Esophagus (tissue), 2 donors: Measurements from ENCODE around the gene RAI1. TPM values are rescaled to one million over a fixed set of nuclear protein-coding genes. Genes with fewer than 3 reads are reported as not detected.

Source experiments
- H3K27ac ChIP-seq, 2 donors: one replicate each; pipeline ENCODE4 v1.5.1; 2013; ENCODE audit warnings: low read depth in 2 of 2, mild to moderate bottlenecking in 2 of 2, inconsistent platforms in 1 of 2, low read length in 1 of 2, moderate library complexity in 1 of 2
- H3K27me3 ChIP-seq, 2 donors: one replicate each; pipeline ENCODE4 v1.6.1; 2013; ENCODE audit warnings: low read length in 2 of 2, control low read depth in 1 of 2, mild to moderate bottlenecking in 1 of 2; ENCODE audit not compliant: insufficient read depth in 2 of 2, control insufficient read depth in 1 of 2
- H3K36me3 ChIP-seq, 2 donors: one replicate each; pipeline ENCODE4 v1.6.1; 2013; ENCODE audit warnings: low read length in 1 of 2; ENCODE audit not compliant: control insufficient read depth in 2 of 2, insufficient read depth in 2 of 2
- H3K4me1 ChIP-seq, 2 donors: one replicate each; pipeline ENCODE4 v1.6.1; 2013; ENCODE audit warnings: low read length in 1 of 2; ENCODE audit not compliant: control insufficient read depth in 2 of 2, insufficient read depth in 2 of 2
- H3K4me3 ChIP-seq, 2 donors: one replicate each; pipeline ENCODE4 v1.5.1; 2013; ENCODE audit warnings: low read length in 2 of 2, mild to moderate bottlenecking in 2 of 2, low read depth in 1 of 2, moderate library complexity in 1 of 2
- H3K9me3 ChIP-seq, 2 donors: one replicate each; pipeline ENCODE4 v1.6.1; 2013; ENCODE audit warnings: mild to moderate bottlenecking in 2 of 2, low read depth in 1 of 2, low read length in 1 of 2, moderate library complexity in 1 of 2; ENCODE audit not compliant: control insufficient read depth in 2 of 2, insufficient read depth in 1 of 2
- WGBS, 2 donors: extraction: QIAGEN DNeasy Blood & Tissue Kit; methylation state at CpG; one replicate each; pipeline ENCODE4 v1.1.7; 2013; 5-methylcytosine and 5-hydroxymethylcytosine counted together
- polyA plus RNA-seq, 2 donors: library from polyadenylated mRNA; stranded (reverse); fragments of 200-250 nt; gene quantifications; one replicate each; pipeline ENCODE4 v1.2.3, GENCODE V29; 2013
- donor health status: healthy with polysubstance abuse.
- donor health status: Bipolar disorder and iron deficiency.

The RAI1 gene
- polyA plus RNA-seq, 2 donors: 10.7 to 14.4 TPM

DNA sequence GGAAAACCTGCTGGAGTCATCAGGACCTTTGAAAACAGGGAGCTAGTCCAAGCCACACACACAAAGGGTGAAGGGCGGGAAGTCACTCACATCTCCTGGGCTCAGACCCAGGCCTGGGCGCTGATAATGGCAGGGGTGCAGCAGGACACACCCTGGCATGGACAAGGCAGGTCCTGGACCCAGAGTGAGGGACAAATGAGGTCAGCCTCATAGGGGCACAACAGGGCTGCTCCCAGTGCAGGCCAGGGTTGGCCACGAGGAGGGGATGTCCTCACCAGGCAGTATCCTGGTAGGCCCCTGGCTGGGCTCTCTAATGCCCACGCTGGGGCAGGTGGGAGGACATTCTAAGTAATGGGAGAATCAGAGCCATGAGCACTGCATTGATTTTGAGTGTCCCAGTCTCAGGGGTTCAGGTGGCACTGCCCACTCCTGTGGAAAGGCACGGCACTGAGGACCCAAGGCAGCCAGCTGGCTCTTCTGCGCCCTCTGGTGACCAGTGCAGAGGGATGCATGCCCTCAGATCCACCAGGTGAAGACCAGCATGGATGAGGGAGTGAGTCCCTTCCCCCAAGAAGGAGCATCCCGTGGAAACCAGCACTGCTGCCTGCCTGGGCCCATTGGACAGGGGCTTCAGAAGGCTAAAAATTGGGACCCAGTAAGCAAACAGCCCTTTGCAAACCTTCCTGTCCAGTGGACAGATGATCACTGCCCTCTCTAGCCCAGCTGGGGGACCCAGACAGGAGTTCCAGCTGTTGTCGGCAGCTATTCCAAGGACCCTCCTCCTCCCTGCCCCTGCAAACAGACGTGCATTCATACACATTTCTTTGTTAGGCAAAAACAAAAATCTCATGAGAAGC, 178.9 kb downstream of the RAI1 start:
- peaks cover 3% of the 10 kb centered on the region in 2 donors for H3K4me1 ChIP-seq
- H3K36me3 ChIP-seq: peaks cover 0 to 12% of the 10 kb centered on the region in 2 donors

GRCh38 chr17:17860766-17861107, 179.5 kb downstream of the RAI1 start:
- Histone ChIP-seq H3K36me3 (peaks cover 0 to 12% of the 10 kb centered on the region in 2 donors), H3K27ac (no peak overlapping the region), H3K9me3 (no peaks in the 10 kb centered on the region), H3K4me1 (peaks cover 0 to 3% of the 10 kb centered on the region in 2 donors), H3K4me3 (no peak overlapping the region), H3K27me3 (no peaks in the 10 kb centered on the region)
- WGBS, 2 donors: 69 to 78% methylated on average over 5 of the region's 5 CpGs

More for the DNA sequence above, 178.9 kb downstream of the RAI1 start:
- Histone ChIP-seq H3K4me3 (no peak overlapping the region), H3K27me3 (no peaks in the 10 kb centered on the region), H3K27ac (peak overlapping the region in 1 of 2 donors; percentile 26), H3K9me3 (no peaks in the 10 kb centered on the region)
- WGBS, 2 donors: 38 to 40% methylated on average over 9 of the region's 9 CpGs

Other genes starting within 250 kb of the RAI1 start
- 1 to 10 TPM; 6.7 to 8.6 TPM for gene MED9, start 204.5 kb upstream of the RAI1 start, polyA plus RNA-seq
- 1 to 10 TPM in 1 of 2 donors, under 1 TPM in 1; 0.83 to 1.6 TPM for gene RASD1, start 185.1 kb upstream of the RAI1 start, polyA plus RNA-seq
- gene PEMT, start 89.8 kb upstream of the RAI1 start, polyA plus RNA-seq: 10 to 100 TPM; 27.2 to 34.2 TPM
- 100 to 1,000 TPM in 1 of 2 donors, 10 to 100 TPM in 1; 95.1 to 116 TPM for gene SREBF1, start 155.5 kb downstream of the RAI1 start, polyA plus RNA-seq